HepG2 (cell line): Measurements from ENCODE around the gene EXOC7.

Experiments
- ARNT ChIP-seq: fragments of 450-650 bp; IDR thresholded peaks from 2 replicates; pipeline ENCODE4 v1.6.1; 2017
- ATAD3A ChIP-seq: sonication (generic); formaldehyde crosslinking; IDR thresholded peaks from 2 replicates; pipeline ENCODE4 v1.4.0; 2020; ENCODE audit warnings: missing genetic modification reagents
- EEA1 ChIP-seq: sonication (generic); formaldehyde crosslinking; IDR thresholded peaks from 2 replicates; pipeline ENCODE4 v1.5.1; 2020; ENCODE audit warnings: mild to moderate bottlenecking, missing genetic modification reagents, borderline replicate concordance
- KAT7 ChIP-seq: IDR thresholded peaks from 2 replicates; pipeline ENCODE4 v1.6.1; 2018; ENCODE audit warnings: borderline replicate concordance, missing compliant biosample characterization
- MTA1 ChIP-seq: sonication (generic); formaldehyde crosslinking; IDR thresholded peaks from 2 replicates; pipeline ENCODE4 v1.4.0; 2020; ENCODE audit warnings: missing genetic modification reagents, mild to moderate bottlenecking, borderline replicate concordance
- POLR2A ChIP-seq, 2 experiments: IDR thresholded peaks; 2 replicates each; pipeline ENCODE4 v1.6.1; 2011; ENCODE audit warnings: low read depth in 2 of 2, low read length in 2 of 2, mild to moderate bottlenecking in 1 of 2, moderate library complexity in 1 of 2; ENCODE audit not compliant: insufficient read depth in 1 of 2
- SIX1 ChIP-seq: sonication (generic); formaldehyde crosslinking; IDR thresholded peaks from 2 replicates; pipeline ENCODE4 v1.4.0; 2020; ENCODE audit warnings: missing genetic modification reagents, borderline replicate concordance
- SMYD3 ChIP-seq: sonication (generic); formaldehyde crosslinking; IDR thresholded peaks from 2 replicates; pipeline ENCODE4 v1.8.1; 2023; ENCODE audit warnings: mild to moderate bottlenecking, missing genetic modification reagents
- ZNF414 ChIP-seq: sonication (generic); formaldehyde crosslinking; IDR thresholded peaks from 2 replicates; pipeline ENCODE4 v1.5.0; 2020; ENCODE audit warnings: missing genetic modification reagents
- ZNF720 ChIP-seq: sonication (generic); formaldehyde crosslinking; IDR thresholded peaks from 2 replicates; pipeline ENCODE4 v1.4.0; 2020; ENCODE audit warnings: missing genetic modification reagents
- ZNF766 ChIP-seq: sonication (generic); formaldehyde crosslinking; IDR thresholded peaks from 2 replicates; pipeline ENCODE4 v1.5.0; 2020; ENCODE audit warnings: missing genetic modification reagents, borderline replicate concordance
- TF ChIP-seq, protein P1 (sequence below): sonication (generic); formaldehyde crosslinking; IDR thresholded peaks from 2 replicates; pipeline ENCODE4 v1.4.0; 2020; ENCODE audit warnings: mild to moderate bottlenecking, low read depth, missing genetic modification reagents
- TF ChIP-seq, protein P2 (sequence below): sonication (generic); formaldehyde crosslinking; IDR thresholded peaks from 2 replicates; pipeline ENCODE4 v1.5.0; 2020; ENCODE audit warnings: mild to moderate bottlenecking, missing genetic modification reagents, moderate library complexity

- TF ChIP-seq, protein P1, sequence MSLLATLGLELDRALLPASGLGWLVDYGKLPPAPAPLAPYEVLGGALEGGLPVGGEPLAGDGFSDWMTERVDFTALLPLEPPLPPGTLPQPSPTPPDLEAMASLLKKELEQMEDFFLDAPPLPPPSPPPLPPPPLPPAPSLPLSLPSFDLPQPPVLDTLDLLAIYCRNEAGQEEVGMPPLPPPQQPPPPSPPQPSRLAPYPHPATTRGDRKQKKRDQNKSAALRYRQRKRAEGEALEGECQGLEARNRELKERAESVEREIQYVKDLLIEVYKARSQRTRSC (CRISPR knock-in tag), result no peak
- TF ChIP-seq, protein P2, sequence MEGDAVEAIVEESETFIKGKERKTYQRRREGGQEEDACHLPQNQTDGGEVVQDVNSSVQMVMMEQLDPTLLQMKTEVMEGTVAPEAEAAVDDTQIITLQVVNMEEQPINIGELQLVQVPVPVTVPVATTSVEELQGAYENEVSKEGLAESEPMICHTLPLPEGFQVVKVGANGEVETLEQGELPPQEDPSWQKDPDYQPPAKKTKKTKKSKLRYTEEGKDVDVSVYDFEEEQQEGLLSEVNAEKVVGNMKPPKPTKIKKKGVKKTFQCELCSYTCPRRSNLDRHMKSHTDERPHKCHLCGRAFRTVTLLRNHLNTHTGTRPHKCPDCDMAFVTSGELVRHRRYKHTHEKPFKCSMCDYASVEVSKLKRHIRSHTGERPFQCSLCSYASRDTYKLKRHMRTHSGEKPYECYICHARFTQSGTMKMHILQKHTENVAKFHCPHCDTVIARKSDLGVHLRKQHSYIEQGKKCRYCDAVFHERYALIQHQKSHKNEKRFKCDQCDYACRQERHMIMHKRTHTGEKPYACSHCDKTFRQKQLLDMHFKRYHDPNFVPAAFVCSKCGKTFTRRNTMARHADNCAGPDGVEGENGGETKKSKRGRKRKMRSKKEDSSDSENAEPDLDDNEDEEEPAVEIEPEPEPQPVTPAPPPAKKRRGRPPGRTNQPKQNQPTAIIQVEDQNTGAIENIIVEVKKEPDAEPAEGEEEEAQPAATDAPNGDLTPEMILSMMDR (CRISPR knock-in tag), result no peak
- TF ChIP-seq POLR2A (IDR thresholded peaks at IDR 0.05; ENCODE audit: insufficient read depth in 1 of 2, low read depth in 2 of 2, low read length in 2 of 2) (no peak), ZNF766 (CRISPR knock-in tag) (no peak), SMYD3 (CRISPR knock-in tag) (no peak), ZNF414 (CRISPR knock-in tag) (no peak), ZNF720 (CRISPR knock-in tag) (no peak), MTA1 (no peak), KAT7 (CRISPR knock-in tag) (no peak), SIX1 (CRISPR knock-in tag) (no peak), ARNT (no peak), ATAD3A (CRISPR knock-in tag) (no peak), EEA1 (CRISPR knock-in tag) (no peak)
Measured at GRCh38 chr17:76122431-76123190, 19.0 kb upstream of the EXOC7 start.
